Measurements from ENCODE around the gene TPCN2.

Gene TPCN2

DNA sequence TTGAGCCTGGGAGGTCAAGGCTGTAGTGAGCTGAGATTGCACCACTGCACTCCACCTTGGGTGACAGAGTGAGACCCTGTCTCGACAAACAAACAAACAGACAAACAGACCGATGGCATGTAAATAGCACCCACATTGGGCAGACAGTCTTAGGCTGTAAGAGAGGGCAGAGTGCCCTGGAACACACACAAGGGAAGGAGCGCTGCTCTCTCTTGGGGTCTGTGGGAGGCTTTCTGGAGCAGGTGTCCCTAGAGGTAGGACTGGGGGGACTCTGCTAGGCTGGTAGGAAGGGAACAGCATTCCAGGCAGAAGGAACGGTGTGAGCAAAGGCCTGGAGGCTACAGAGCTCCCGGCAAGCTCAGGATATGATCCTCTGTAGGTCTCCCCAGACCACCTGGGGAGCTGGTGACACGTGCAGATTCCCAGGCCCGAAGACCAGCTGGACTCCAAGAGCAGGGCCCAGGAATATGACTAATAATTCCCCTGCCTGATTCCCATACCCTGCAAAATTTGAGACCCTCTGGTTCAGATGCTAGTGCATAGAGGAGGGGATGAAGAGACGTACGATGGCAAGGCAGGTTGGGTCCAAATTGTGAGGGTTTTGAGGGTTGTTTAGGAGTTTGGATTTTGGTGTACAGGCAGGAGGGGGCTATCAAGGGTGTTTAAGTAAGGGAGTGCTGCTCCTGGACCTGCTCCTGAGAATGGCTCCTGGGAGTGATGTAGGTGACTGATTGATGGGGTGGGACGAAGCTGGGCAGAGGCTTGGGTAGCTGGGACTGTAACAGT lies 118.6 kb downstream of the TPCN2 start:
- DNase-seq (ENCODE audit: low read depth): no peak

DNA sequence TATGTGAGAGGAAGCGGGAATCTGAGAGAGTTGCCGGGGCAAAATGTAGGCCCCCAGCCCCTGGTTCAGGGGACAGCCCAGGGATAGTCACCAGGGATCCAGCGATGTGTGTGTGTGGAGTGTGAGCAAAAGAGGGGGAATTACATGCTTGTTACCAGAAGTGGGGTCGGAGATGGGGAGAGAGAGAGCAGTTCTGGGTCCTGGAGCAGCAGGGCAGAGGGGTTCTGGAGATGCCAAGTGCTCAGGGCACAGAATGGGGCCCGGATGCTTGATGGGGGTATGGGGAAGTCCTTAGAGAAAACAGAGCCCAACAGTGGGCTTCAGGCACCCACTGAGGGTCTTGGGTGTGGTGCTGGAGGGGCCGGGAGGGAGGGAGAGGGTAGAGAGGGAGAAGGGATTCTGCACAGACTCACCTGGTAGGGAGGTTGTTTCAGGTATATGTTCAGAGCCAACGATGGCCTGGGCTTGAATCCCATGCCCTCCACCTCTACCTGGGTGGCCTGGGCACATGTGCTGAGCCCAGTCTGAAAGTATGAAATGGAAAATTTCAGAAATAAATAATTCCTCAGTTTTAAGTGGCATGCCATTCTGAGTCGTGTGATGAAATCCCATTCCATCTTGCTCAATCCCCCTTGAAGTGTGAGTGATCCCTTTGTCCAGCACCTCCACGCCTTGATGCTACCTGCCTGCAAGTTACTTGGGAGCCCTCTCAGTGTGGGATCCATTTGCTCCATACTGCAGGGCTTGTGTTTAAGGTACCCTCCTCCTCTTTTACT lies 119.4 kb downstream of the TPCN2 start:
- DNase-seq (ENCODE audit: low read depth): no peak

DNA sequence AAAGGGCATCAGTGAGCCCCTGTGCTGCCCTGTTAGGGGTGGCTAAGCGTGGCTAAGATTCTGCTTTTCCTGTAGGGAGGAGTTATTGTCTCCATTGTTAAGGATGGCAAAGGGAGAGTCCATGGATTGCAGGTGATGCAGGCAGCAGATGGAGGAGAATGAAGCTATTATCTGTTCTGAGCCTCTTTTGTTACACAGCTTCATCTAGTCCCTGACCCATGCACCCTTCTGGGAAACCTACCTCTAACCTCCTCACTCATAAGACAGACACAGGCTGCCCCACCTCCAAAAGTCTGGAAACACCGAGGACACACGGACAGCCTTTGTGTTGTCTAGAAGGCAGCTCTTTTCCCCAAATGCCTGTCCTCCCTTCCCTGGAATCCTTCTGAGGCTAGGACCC lies 120.7 kb downstream of the TPCN2 start:
- DNase-seq (ENCODE audit: low read depth): no peak

DNA sequence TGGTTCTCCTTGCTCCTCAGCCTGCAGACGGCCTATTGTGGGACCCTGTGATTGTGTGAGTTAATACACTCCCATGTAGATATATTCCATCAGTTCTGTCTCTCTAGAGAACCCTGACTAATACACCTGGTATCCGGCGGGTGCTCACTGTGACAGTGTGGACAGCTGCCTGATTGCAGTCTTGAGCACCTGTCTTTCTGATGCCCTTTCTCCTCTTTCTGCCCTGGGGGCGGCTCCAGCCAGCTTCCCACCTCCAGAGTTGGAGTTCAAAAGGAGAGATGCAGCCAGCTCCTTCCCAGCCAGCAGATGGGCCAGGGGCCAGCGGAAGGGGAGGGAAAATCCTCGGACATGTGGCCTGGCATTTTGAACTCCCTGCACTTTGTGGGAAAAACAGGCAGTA lies 122.0 kb downstream of the TPCN2 start:
- no peak for DNase-seq (ENCODE audit: low read depth)

DNA sequence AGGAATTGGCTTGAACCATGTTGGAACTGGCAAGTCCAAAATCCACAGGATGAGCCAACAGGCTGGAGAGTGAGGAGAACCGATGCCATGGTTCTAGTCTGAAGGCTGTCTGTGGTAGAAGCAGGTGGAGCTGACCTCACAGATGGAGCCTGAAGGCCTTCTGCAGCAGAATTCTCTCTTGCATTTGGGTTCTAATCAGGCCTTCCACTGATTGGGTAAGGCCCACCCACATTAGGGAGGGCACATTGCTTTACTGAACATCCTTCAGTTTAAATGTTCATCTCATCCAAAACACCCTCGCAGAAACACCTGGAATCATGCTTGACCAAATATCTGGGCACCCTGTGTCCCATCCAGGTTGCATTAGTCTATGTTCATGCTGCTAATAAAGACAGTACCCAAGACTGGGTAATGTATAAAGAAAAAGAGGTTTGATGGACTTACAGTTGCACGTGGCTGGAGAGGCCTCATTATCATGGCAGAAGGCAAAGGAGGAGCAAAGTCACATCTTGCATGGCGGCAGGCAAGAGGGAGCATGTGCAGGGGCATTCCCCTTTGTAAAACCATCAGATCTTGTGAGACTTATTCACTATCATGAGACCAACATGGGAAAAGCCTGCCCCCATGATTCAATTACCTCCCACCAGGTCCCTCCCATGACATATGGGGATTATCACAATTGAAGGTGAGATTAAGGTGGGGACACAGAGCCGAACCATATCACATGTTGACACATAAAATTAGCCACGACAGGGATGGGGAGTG lies 122.9 kb downstream of the TPCN2 start:
- DNase-seq (ENCODE audit: low read depth): no peak

DNA sequence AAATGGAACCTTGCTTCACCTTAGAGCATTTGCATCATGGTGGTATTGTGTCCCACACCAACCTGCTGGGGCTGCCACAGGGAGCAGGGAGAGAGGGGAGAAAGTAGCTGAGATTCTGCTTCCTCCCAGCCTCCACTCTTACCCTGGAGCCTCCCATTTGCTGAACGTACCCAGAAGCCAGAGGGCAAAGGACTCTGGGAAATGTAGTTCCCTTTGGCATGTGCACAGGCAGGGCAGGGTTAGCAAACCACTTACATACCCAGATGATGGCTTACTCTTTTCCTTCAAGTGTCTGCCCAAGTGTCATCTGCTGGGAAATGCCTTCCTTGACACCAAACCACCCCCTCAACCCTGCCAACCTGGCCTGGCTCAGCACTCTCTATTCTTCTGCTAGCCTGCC lies 123.9 kb downstream of the TPCN2 start:
- DNase-seq (ENCODE audit: low read depth): no peak

DNA sequence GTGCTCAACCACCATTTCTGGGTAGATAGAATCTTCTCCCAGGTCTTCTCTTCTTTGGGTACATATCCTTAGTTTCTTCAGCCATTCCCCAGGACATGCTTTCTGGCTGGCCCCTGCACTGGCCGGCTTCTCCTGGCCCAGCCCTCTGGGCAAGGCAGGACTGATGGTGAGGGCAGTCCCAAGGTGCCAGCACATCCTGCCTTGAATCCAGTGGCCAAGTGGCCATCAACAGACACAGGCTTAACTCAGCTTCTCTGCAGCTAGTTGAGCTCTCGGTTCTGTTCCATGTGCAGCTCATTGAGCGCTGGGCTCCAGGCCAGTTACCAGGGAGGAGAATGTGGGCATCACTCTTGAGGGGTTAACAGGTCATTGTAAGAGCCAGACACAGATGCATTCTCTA lies 124.6 kb downstream of the TPCN2 start:
- DNase-seq (ENCODE audit: low read depth): no peak

DNA sequence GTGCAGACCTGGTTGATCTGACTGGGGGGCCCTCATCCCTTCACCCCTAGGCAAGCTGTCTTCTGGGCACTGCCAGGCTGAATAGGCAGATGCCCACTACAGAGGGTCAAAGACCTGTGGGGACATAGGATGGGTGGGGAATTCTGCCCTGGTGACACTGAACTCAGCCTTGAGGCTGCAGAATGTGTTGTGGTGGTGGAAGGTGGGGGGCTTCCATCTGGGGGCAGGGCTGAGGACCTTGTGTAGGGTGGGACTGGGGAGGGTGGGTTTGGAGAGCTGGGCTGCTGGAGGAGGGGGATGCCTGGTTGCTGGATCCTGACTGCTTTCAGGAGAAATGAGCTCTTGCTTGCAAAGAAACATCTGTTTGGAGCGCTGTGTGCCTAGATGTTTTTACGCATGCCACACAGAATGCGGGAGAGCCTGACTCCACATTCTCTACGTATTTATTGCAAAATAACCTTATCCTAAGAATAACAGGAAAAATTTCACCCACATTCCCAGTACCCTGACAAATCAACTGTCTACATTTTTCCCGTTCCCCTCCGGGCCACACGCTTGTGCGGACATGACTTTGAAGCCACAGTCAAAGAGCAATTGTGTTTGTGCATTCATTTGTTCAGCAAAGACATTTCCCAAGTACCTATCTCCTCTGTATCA lies 125.3 kb downstream of the TPCN2 start:
- no peak for DNase-seq (ENCODE audit: low read depth)

DNA sequence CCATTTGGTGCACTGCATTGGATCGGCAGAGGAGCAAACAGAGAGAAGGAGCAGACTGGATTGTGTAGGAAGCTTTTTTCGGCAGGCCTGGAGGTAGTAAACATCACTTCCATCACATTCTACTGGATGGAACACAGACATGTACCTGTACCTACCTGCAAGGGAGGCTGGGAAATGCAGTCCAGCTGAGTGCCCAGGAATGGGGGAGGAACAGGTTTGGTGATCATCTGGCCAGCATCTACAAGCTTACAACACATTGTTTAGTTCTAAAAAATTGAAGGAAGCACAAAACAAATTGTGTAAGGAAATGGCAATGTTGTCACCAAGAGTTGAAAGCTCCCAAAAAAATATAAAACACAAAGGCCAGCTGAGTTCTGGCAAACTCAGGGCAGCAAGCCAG lies 126.1 kb downstream of the TPCN2 start:
- DNase-seq (ENCODE audit: low read depth): no peak

DNA sequence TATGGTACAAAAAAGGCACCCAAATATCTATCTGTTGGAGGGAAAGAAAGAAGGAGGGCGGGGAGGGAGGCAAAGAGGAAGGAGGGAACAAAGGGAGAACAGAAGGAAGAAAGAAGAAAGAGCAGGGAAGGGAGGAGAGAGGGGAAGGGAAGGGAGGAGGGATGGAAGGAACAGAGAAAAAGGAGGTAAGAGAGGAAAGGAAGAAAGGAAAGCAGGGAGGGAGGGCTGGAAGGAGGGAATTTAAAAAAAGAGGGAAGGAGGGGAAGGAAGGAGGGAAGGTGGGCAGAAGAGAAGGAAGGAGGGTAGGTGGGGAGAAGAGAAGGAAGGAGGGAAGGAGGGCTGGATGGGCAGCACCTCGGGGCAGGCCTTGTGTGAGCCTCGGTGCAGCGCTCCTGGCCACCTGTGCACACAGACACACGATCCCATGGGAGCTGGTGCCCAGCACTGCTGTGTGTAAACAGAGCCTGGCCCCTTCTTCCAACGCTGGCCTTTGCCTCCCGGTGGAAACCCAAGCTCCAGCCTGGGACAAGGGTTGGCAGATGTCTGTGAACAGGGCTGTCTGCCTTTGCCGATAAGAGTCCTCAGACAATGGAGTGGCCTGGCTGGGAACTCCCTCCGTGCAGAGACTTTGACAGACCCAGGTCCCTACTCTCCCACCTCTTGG lies 130.2 kb downstream of the TPCN2 start:
- DNase-seq (ENCODE audit: low read depth): no peak

DNA sequence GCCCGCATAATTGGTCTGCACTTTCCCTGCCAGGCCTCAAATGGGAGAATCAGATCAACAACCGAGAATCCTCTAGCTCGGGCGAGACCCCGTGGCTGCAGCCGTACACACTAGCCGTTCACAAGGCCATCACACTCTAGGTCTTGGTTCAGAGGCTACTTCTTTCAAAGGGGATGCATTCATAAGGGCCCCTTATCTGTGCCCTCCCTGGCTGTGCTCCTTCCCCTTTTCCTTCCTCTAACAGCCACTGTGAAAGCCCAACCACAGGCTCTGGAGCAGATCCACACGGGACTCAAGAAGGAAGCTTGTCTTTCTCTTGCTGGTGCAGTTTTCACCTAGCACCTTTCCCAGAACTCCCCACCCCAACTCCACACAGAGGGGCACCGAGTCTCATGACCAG lies 131.5 kb downstream of the TPCN2 start:
- no peak for DNase-seq (ENCODE audit: low read depth)

DNA sequence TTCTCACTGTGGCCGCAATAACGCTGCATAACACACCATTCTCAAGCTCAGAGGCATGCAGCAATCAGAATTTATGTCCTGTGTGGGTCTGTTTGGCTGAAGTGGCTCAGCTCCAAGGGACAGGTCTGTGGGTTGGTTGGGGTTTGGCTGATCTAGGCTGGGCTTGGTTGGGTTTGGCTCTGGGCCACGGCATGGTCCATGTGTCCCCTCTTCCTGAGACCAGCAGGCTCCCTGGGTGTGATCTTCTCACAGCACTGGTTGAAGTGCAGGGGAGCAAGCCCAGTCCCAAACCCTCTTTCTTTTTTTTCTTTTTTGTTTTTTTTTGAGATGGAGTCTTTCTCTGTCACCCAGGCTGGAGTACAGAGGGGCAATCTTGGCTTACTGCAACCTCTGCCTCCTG lies 132.0 kb downstream of the TPCN2 start:
- DNase-seq (ENCODE audit: low read depth): no peak

DNA sequence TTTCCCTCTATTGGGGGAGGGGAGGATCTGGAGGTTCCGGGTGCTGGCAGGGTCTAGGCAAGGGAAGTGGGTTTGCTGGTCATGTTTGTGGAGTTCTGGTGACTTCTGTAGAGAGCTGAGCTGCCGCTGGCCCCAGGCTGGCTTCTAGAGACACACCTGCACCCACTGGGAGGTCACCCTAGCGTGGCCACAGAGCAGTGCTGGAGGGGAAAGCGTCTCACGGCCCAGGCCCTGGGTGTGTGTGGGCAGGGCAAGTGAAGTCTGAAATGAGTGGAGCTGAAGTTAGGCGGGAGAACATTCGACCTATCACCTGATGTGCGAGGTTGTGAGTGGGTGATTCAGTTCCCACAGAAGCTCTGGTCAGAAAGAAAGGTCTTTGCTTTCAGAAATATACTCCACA lies 134.9 kb downstream of the TPCN2 start:
- DNase-seq (ENCODE audit: low read depth): no peak

Measured in stimulated activated CD8-positive, alpha-beta memory T cell treated with anti-CD3 and anti-CD28 coated beads, Interleukin-7, amount 100 ng/mL, for 24 hours (primary cell).